ENCODE data around the gene SLF1.

DNA sequence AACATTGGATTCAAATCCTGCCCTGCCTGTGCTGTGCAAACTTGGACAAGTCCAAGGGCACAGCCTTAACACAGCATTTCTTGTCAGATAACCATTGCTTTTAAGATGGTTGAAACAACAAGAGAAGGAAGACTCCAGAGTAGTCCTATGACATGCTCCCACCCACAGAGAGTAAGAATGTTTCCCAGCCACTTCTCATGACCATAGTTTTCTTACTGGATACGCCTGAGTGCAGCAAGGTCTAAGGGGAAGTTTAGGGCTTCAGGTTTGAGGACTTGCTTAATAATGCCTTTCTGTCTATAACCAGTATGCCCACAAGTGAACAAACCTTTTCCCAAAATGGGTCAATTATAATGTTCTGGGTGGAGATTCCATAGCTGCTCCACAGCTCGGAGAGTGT lies 126.4 kb downstream of the SLF1 start:
- TF ChIP-seq POLR2A (IDR thresholded peaks at IDR 0.05; ENCODE audit: low read length) (no peak), GATA1 (IDR thresholded peaks at IDR 0.05; ENCODE audit: low read depth, low read length) (no peak)

Measured in erythroblast (primary cell).